NCI-H1694 treated with DMSO at 0.1 percent for 48 hours (cell line): ENCODE results near the gene PSMB9.
A peak's percentile ranks its signal among the peaks of the same experiment; 100 is the strongest.
"Not testable (repeated sequence)": the region's sequence is repeated elsewhere in the genome, so short reads cannot be mapped to it uniquely, and the experiment has no call there.

ENCODE experiments used
- DNase-seq: peaks from one replicate; lab custom pipeline; 2025; lab: John Stamatoyannopoulos, UW

Gene PSMB9

GRCh38 chr6:32853541-32854375, at the start of gene PSMB9, which contains the start of gene TAP1:
Gene PSMB9, plus strand, starts transcription at chr6:32854192. Its CDS starts 38 bp downstream, at chr6:32854230.
Gene TAP1, minus strand, starts transcription at chr6:32853704. Its CDS starts 68 bp downstream, at chr6:32853636.
- DNase-seq, result peak; percentile 83

DNA sequence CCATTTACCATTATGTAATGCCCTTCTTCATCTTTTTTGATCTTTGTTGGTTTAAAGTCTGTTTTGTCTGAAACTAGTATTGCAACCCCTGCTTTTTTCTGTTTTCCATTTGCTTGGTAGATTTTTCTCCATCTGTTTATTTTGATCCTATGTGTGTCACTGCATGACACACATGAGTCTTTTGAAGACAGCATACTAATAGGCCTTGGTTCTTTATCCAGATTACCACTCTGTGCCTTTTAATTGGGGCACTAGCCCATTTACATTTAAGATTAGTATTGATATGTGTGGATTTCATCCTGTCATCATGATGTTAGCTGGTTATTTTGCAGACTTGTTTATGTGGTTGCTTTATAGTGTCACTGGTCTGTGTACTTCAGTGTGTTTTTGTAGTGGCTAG, 48.6 kb upstream of the PSMB9 start:
- DNase-seq, result not testable (repeated sequence)

DNA sequence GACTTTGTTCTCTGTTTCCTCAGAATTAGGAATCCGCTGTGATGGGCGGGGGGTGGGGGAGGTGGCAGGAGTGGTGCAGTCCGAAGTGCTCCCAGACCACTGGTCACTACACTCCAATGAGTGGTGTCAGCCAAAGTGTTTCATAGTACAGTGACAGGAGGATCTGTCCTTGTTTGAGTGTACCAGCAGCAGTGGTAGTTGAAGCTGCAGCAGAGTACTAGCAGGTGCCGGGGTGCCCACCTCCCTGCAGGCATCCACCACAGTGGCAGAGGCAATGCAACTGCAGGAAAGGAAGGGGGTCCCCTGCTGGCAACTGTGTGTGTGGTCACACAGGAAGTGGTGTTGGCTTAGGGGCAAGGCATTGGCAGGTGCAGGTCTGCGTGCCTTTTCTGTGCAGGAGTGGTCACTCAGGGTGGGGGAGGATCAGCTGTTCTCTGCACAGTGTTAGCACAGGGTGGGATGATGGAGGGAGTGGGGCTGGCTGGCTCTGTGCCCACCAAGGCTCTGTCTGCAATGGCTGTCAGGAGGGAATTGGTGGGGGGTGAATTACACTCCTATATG, 46.9 kb upstream of the PSMB9 start:
- no peak for DNase-seq

- no peak for DNase-seq
These were observed 44.8 kb upstream of the PSMB9 start for GRCh38 chr6:32809171-32809570.

GRCh38 chr6:32814145-32814544, 39.8 kb upstream of the PSMB9 start:
- DNase-seq, result no peak

DNA sequence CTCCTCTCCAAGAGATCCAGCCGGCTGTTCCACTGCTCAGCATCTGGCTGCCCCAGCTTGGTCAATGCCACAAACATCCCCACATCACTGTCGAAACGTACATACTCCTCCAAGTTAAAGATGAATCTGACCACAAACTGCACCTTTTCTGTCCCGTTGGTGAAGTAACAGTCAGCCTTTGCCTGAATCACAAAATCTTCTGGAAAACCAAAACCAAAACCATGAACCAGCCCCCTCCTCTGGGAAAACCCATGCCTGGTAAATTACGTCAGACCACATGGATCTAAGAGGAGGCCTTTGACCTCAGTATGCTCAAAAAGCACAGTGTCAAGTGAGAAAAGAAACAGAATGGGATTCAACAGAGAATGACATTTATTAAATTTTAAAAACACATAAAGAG, 38.9 kb upstream of the PSMB9 start:
- no peak for DNase-seq

DNA sequence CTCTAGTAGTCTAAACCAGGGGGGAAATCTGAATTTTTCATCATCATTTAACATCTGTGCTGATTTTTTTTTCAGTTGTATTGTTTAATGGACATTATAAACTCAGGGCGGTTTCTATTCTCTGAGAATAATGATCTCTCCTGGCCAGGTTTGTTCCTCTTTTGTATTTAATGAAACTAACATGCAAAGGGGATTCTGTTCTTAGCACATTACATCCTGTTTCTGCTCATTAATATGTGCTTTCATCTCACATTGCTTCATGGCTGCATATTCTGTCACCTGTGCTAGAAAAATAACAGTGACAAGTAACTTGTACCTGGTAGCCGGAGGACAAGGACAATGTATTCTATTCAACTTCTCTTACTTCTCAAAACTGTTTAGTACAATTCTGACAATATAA, 38.0 kb upstream of the PSMB9 start:
- DNase-seq, result no peak

DNA sequence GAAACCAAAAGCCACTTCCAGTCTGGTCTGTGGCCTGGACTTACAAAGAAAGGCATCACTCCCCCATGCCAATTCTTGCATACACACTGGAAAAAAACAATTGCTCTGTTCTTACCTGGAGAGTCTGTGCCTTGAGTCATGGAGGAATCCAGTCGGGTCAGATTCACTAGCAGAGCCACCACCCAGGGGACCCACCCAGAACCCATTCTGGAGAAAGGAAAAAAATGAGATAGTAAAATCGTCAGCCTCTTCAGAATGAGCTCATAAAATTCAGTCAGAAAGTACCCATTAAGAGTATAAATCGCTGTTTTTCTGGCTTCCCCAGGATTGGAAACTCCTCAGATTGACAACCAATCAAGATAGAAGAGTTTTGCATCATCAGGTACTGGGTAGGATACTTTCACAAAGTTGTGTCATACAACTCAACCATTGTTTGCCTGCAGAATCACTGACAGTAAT, 37.2 kb upstream of the PSMB9 start, which contains the start of gene HLA-DOB:
Gene HLA-DOB (minus strand): TSS at position 257 of the 459 bp plus-strand sequence. CDS start 51 bp downstream, at position 206.
- no peak for DNase-seq

- DNase-seq, result no peak
These were observed 35.1 kb upstream of the PSMB9 start for GRCh38 chr6:32818867-32819266.

DNA sequence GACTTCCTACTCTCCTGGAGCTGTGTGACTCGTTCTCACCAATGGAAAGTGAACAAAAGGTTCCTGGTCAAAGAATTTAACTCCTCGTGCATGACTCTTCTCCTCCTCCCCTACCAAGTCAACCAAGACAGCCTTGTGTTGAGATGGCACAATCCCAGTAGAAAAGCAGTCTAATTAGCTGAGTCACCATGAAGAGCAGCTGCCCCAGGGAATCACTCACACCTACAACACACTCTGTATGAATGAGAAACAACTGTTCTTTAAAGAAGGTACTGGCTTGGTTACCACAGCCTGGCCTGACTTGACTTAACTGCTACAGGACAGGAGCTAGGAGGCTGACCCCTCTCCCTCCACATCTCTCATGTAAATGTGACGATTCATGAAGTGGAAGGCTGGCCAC, 34.3 kb upstream of the PSMB9 start:
- no peak for DNase-seq

- DNase-seq, result no peak
These were observed 28.0 kb upstream of the PSMB9 start for GRCh38 chr6:32825966-32826365.

GRCh38 chr6:32827025-32827424, 27.0 kb upstream of the PSMB9 start:
- no peak for DNase-seq

GRCh38 chr6:32829495-32829894, 24.5 kb upstream of the PSMB9 start:
- no peak for DNase-seq

GRCh38 chr6:32830017-32830416, 24.0 kb upstream of the PSMB9 start:
- no peak for DNase-seq

DNA sequence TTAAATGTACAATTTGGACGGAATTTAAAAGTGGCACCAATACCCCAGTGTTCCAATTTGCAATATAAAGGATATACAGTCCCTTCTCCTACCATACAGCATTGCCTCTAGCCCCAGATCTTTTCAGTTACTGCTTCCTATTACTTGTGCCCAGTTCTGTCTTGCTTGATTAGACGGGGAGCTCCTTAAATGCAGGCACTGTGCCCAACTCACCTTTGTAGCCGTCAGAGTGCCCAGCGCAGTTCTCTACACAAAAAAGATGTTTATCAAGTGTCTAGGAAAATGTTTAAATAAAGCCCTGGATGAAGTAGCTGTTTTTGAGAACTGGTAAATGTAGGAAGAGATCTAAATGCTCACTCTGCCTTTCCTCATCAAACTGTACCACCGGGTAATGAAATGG, 23.1 kb upstream of the PSMB9 start:
- DNase-seq, result no peak

DNA sequence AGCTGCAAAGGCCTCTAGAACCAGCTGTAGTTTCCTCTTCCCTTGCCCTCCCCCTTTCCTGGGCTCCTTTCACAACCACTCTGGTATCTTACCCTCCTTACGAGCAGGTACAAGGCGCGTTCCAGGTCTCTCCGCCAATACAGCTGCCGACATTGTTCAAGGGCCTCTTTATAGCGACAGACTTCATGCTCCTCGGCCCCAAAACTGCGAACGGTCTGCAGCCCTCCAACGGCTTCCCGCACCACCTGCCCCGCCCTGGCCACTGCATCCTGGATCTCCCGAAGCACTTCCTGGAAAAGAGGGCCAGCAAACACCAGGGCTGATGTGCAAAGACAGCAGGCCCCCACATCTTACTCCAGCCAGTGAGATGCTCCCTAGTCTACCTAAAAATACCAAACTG, 21.5 kb upstream of the PSMB9 start:
- DNase-seq, result no peak

- no peak for DNase-seq
These were observed 20.3 kb upstream of the PSMB9 start for GRCh38 chr6:32833664-32834063.

DNA sequence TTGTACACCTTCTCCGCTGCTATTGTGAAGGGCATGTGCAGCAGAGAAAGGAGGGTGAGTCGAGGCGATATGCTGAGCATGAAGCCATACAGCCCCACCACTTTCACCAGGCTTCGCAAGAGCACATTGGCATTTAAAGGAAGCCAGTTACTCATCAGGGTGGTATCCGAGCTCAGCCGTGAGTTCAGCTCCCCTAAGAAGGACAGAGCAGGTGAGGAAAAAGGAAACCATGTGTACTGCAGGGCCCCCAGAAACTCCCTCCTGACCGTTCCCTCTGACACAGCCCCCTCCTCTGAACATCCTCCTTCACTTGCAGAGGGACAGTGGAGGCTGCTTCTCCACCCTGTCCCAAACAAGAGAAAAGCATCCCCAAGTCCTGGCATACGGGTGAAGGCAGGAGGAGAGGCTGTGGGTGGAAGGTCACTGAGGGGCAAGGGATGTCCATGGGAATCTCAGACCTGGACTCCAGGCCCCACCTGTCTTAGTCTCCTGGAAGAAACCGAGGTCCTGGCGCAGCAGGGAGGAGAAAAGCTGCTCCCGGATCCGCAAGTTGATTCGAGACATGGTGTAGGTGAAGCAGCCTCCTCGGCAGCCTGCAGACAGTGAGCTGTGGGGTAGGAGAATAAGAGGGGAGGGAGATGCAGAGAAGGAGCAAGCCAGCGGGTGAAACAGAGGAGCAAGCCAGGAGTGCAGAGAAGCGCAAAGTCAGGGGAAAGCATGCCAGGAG, 18.7 kb upstream of the PSMB9 start:
- no peak for DNase-seq

DNA sequence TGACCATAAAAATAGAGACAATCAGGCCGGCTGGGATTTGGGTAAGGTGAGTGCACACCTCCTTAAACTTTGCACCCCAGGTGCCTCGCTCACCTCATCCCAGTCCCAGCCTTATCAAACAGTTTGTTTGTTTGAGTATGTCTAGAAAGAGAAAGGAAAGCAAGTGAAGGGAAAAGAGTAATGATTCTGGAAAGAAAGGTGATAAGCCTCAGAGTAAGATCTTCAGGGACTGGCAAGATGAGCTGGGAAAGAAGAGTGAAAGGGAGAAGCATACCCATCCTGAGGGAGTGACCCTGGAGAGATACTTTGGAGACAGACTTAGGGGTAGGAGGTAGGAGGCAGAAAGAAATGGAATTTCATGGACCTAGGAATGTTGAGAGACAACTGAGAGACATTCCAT, 17.1 kb upstream of the PSMB9 start:
- DNase-seq, result no peak

- DNase-seq, result no peak
These were observed 16.3 kb upstream of the PSMB9 start for GRCh38 chr6:32837651-32838113.

DNA sequence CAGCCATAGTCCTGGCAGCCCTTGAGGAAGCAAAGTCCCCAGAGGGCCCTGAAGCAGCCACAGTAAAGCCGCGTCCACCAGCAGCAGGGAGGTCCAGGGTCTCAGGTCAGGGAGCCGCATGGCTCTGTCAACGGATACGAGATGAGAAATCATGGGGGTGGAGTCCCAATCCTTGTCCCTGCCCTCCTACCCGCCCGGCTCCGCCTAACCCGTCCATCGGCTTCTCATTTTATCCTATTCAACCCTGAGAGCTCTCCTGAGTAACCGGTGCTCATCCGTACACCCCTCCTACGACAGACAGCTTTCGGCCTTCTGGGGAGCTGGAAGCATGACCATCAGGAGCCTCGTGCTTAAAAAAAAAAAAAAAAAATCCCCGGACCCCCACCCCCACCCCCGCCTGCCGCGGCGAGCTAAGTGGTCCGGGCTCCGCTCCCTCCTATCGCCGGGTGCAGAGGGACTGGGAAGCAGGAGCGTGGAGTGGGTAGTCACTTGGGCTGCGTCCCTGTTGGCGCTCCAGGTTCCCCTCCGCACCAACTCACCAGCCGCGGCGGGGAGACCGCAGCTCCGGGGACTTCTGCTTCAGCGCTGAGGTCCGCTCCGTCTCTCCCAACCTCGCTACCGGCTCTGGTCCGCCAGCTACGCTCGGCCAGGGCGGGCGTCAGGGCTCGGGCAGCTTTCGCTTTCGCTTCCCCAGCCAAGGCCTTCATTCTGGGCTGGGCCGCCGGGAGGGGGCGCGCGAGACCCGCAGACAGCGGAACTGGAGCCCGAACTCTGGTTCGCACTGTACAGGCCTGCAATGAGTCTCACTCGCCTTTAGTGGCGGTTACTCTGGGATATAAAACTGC, 15.7 kb upstream of the PSMB9 start, which contains the start of gene TAP2:
Gene TAP2 (minus strand): TSS at position 626 of the 845 bp plus-strand sequence. CDS start 506 bp downstream, at position 120.
- peak; percentile 73 for DNase-seq
